ENCODE data around the gene SMARCAL1.
"Not testable (repeated sequence)": the region's sequence is repeated elsewhere in the genome, so short reads cannot be mapped to it uniquely, and the experiment has no call there.

SMARCAL1 gene

GRCh38 chr2:216412022-216412999 is at the start of gene SMARCAL1:
TSS of gene SMARCAL1 (plus strand) at chr2:216412484. CDS start at chr2:216414705, 2,221 bp downstream.
- DNase-seq = peak; percentile 97 to 99

- no peak for DNase-seq
Measured at GRCh38 chr2:216362730-216363129, 49.6 kb upstream of the SMARCAL1 start.

GRCh38 chr2:216363221-216363620 is 49.1 kb upstream of the SMARCAL1 start:
- DNase-seq = no peak

GRCh38 chr2:216365518-216365917 is 46.8 kb upstream of the SMARCAL1 start:
- DNase-seq = no peak

GRCh38 chr2:216366777-216367471 is 45.4 kb upstream of the SMARCAL1 start:
- no peak for DNase-seq

- no peak for DNase-seq
Measured at GRCh38 chr2:216369821-216370220, 42.5 kb upstream of the SMARCAL1 start.

GRCh38 chr2:216370961-216371712 is 41.1 kb upstream of the SMARCAL1 start:
- DNase-seq = no peak

GRCh38 chr2:216371721-216372702 is 40.3 kb upstream of the SMARCAL1 start, which contains the start of gene MARCHF4:
TSS of gene MARCHF4 (minus strand) at chr2:216372483. CDS start at chr2:216370260, 2,223 bp downstream.
- peak; percentile 10 to 61 for DNase-seq

- DNase-seq = no peak
Measured at GRCh38 chr2:216372761-216373291, 39.5 kb upstream of the SMARCAL1 start.

- no peak for DNase-seq
Measured at GRCh38 chr2:216373896-216374295, 38.4 kb upstream of the SMARCAL1 start.

- no peak for DNase-seq
Measured at GRCh38 chr2:216375286-216375685, 37.0 kb upstream of the SMARCAL1 start.

- no peak for DNase-seq
Measured at GRCh38 chr2:216379977-216380376, 32.3 kb upstream of the SMARCAL1 start.

GRCh38 chr2:216384409-216384808 is 27.9 kb upstream of the SMARCAL1 start:
- not testable (repeated sequence) for DNase-seq

GRCh38 chr2:216385478-216385877 is 26.8 kb upstream of the SMARCAL1 start:
- no peak for DNase-seq

GRCh38 chr2:216387262-216387661 is 25.0 kb upstream of the SMARCAL1 start:
- no peak for DNase-seq

- DNase-seq = no peak
Measured at GRCh38 chr2:216388046-216388884, 24.0 kb upstream of the SMARCAL1 start.

GRCh38 chr2:216389570-216389969 is 22.7 kb upstream of the SMARCAL1 start:
- no peak for DNase-seq

GRCh38 chr2:216391401-216391800 is 20.9 kb upstream of the SMARCAL1 start:
- no peak for DNase-seq

- no peak for DNase-seq
Measured at GRCh38 chr2:216392018-216392562, 20.2 kb upstream of the SMARCAL1 start.
